SK-N-SH (cell line): ENCODE measurements around the gene TCTN2. TPM values are rescaled to one million over a fixed set of nuclear protein-coding genes. Genes with fewer than 3 reads are reported as not detected.

Source experiments
- CTCF ChIA-PET: fragments of 300-600, 350-600 bp; formaldehyde crosslinking; extraction: SDS; loops from one replicate; lab custom pipeline; 2021; lab: Yijun Ruan, JAX
- POLR2A ChIA-PET: fragments of 350-600 bp; sonication (Branson Sonifier 250); formaldehyde crosslinking; extraction: SDS; loops from one replicate; lab custom pipeline; 2020; ENCODE audit warnings: antibody characterized with exemption, inconsistent platforms; lab: Yijun Ruan, JAX
- DNase-seq: peaks from one replicate; pipeline ENCODE4 v3.0.0; 2012
- H2AFZ ChIP-seq: fragments of 200-600 bp; sonication (generic); 2 replicates; pipeline ENCODE4 v1.8.1; 2016; ENCODE audit warnings: antibody characterized with exemption, mild to moderate bottlenecking, low read depth
- H3F3A ChIP-seq: fragments of 200-600 bp; sonication (generic); replicated peaks from 2 replicates; pipeline ENCODE3; 2016; ENCODE audit warnings: antibody characterized with exemption, mild to moderate bottlenecking; ENCODE audit not compliant: insufficient read depth
- H3K27ac ChIP-seq, 2 experiments: fragments of 200-500 bp in 1 of 2; fragments of 200-600 bp in 1 of 2; sonication (Bioruptor generic) in 1 of 2; sonication (generic), shearing (Covaris generic) in 1 of 2; 2 replicates each; pipeline versions ENCODE4 v1.5.1 to v1.6.1; 2014 to 2016; ENCODE audit warnings: low read depth in 2 of 2, inconsistent platforms in 1 of 2, low read length in 1 of 2, mild to moderate bottlenecking in 1 of 2, mixed read lengths in 1 of 2
- H3K27me3 ChIP-seq: fragments of 200-600 bp; sonication (generic), shearing (Covaris generic); 2 replicates; pipeline ENCODE4 v1.6.1; 2016; ENCODE audit warnings: mixed run types; ENCODE audit not compliant: insufficient read depth
- H3K36me3 ChIP-seq, 2 experiments: fragments of 200-500 bp in 1 of 2; fragments of 200-600 bp in 1 of 2; sonication (Bioruptor generic) in 1 of 2; sonication (generic) in 1 of 2; replicated peaks in 1 of 2; 2 replicates each; pipeline versions ENCODE3 to v1.5.1; 2014 to 2016; ENCODE audit warnings: low read length in 1 of 2, mild to moderate bottlenecking in 1 of 2; ENCODE audit not compliant: insufficient read depth in 2 of 2, control insufficient read depth in 1 of 2
- H3K4me1 ChIP-seq, 2 experiments: fragments of 200-500 bp in 1 of 2; fragments of 200-600 bp in 1 of 2; sonication (Bioruptor generic) in 1 of 2; sonication (generic), shearing (Covaris generic) in 1 of 2; 2 replicates each; pipeline versions ENCODE4 v1.5.1 to v1.6.1; 2014 to 2016; ENCODE audit warnings: low read depth in 1 of 2, low read length in 1 of 2, mixed run types in 1 of 2; ENCODE audit not compliant: insufficient read depth in 2 of 2, control insufficient read depth in 1 of 2
- H3K4me2 ChIP-seq: fragments of 200-600 bp; sonication (generic), shearing (Covaris generic); 2 replicates; pipeline ENCODE4 v1.6.1; 2017; ENCODE audit warnings: mixed run types
- H3K4me3 ChIP-seq, 2 experiments: fragments of 200-500 bp in 1 of 2; fragments of 200-600 bp in 1 of 2; sonication (Bioruptor generic) in 1 of 2; sonication (generic), shearing (Covaris generic) in 1 of 2; 2 replicates each; pipeline versions ENCODE4 v1.5.1 to v1.8.1; 2014 to 2016; ENCODE audit warnings: low read depth in 2 of 2, inconsistent platforms in 1 of 2, low read length in 1 of 2, mild to moderate bottlenecking in 1 of 2, mixed read lengths in 1 of 2, moderate library complexity in 1 of 2
- H3K79me2 ChIP-seq: fragments of 200-600 bp; sonication (generic); 2 replicates; pipeline ENCODE4 v1.8.1; 2017; ENCODE audit warnings: mild to moderate bottlenecking; ENCODE audit not compliant: insufficient read depth
- H3K9ac ChIP-seq: fragments of 200-600 bp; sonication (generic); 2 replicates; pipeline ENCODE4 v1.6.1; 2017; ENCODE audit warnings: mixed run types
- H3K9me2 ChIP-seq: fragments of 200-600 bp; sonication (generic); 2 replicates; pipeline ENCODE4 v1.6.1; 2017; ENCODE audit warnings: mixed run types
- H3K9me3 ChIP-seq: fragments of 200-600 bp; sonication (generic); 2 replicates; pipeline ENCODE4 v1.6.1; 2017; ENCODE audit warnings: mixed run types, mild to moderate bottlenecking, moderate library complexity
- H4K20me1 ChIP-seq: fragments of 200-600 bp; sonication (generic); 2 replicates; pipeline ENCODE4 v1.6.1; 2017; ENCODE audit warnings: mild to moderate bottlenecking, mixed run types; ENCODE audit not compliant: insufficient read depth
- CHD2 ChIP-seq: fragments of 150-350 bp; IDR thresholded peaks from 2 replicates; pipeline ENCODE4 v1.6.1; 2018; ENCODE audit warnings: low read length; ENCODE audit not compliant: partially characterized antibody
- ELF1 ChIP-seq: IDR thresholded peaks from 2 replicates; pipeline ENCODE4 v1.4.0; 2012
- EP300 ChIP-seq, 2 experiments: IDR thresholded peaks; 2 replicates each; pipeline versions ENCODE4 v1.4.0 to v1.6.1; 2012; ENCODE audit warnings: borderline replicate concordance in 1 of 2, low read depth in 1 of 2, low read length in 1 of 2
- EZH2phosphoT487 ChIP-seq: fragments of 200-600 bp; sonication (generic); IDR thresholded peaks from 2 replicates; pipeline ENCODE4 v1.6.1; 2017; ENCODE audit warnings: low read depth, mixed run types, mild to moderate bottlenecking, antibody characterized with exemption, moderate library complexity, borderline replicate concordance
- FOSL2 ChIP-seq: IDR thresholded peaks from 2 replicates; pipeline ENCODE4 v1.4.0; 2012; ENCODE audit warnings: low read depth, mild to moderate bottlenecking, moderate library complexity, borderline replicate concordance
- FOXM1 ChIP-seq: IDR thresholded peaks from 2 replicates; pipeline ENCODE4 v1.4.0; 2012; ENCODE audit warnings: low read depth, mild to moderate bottlenecking
- MAX ChIP-seq: IDR thresholded peaks from 2 replicates; pipeline ENCODE4 v1.4.0; 2012; ENCODE audit warnings: low read depth
- MEF2A ChIP-seq: IDR thresholded peaks from 2 replicates; pipeline ENCODE4 v1.4.0; 2012; ENCODE audit warnings: low read depth, borderline replicate concordance
- PBX3 ChIP-seq: IDR thresholded peaks from 2 replicates; pipeline ENCODE4; 2012
- POLR2AphosphoS5 ChIP-seq: IDR thresholded peaks from 2 replicates; pipeline ENCODE4 v1.6.1; 2012; ENCODE audit warnings: low read depth, low read length
- RAD21 ChIP-seq: IDR thresholded peaks from 2 replicates; pipeline ENCODE4 v1.6.1; 2012; ENCODE audit warnings: mild to moderate bottlenecking, low read length
- REST ChIP-seq: IDR thresholded peaks from 2 replicates; pipeline ENCODE4 v1.6.1; 2012; ENCODE audit warnings: mild to moderate bottlenecking, low read depth, low read length, moderate library complexity
- RXRA ChIP-seq: IDR thresholded peaks from 2 replicates; pipeline ENCODE4 v1.4.0; 2012; ENCODE audit warnings: low read depth, mild to moderate bottlenecking, borderline replicate concordance
- SIN3A ChIP-seq: IDR thresholded peaks from 2 replicates; pipeline ENCODE4 v1.6.1; 2012; ENCODE audit warnings: low read depth, mild to moderate bottlenecking, low read length, moderate library complexity, borderline replicate concordance
- SMC3 ChIP-seq: IDR thresholded peaks from 2 replicates; pipeline ENCODE4 v1.6.1; 2012; ENCODE audit warnings: low read depth, low read length, improper control_type of control experiment
- TAF1 ChIP-seq: IDR thresholded peaks from 2 replicates; pipeline ENCODE4 v1.6.1; 2012; ENCODE audit warnings: low read depth, mild to moderate bottlenecking, low read length, moderate library complexity, borderline replicate concordance
- TCF12 ChIP-seq: IDR thresholded peaks from 2 replicates; pipeline ENCODE4 v1.4.0; 2012
- TEAD4 ChIP-seq: IDR thresholded peaks from 2 replicates; pipeline ENCODE4 v1.4.0; 2012; ENCODE audit warnings: mild to moderate bottlenecking, borderline replicate concordance; ENCODE audit not compliant: insufficient read depth
- USF2 ChIP-seq: fragments of 150-350 bp; IDR thresholded peaks from 2 replicates; pipeline ENCODE4 v1.6.1; 2017; ENCODE audit warnings: antibody characterized with exemption, low read length, low read depth, borderline replicate concordance
- YY1 ChIP-seq: IDR thresholded peaks from 2 replicates; pipeline ENCODE4 v1.4.0; 2012; ENCODE audit warnings: low read depth, mild to moderate bottlenecking
- ZBTB33 ChIP-seq: IDR thresholded peaks from 2 replicates; pipeline ENCODE4 v1.4.0; 2012; ENCODE audit warnings: low read depth, borderline replicate concordance
- WGBS: methylation state at CpG from one replicate; pipeline ENCODE4 v1.1.6; 2017; ENCODE audit warnings: low lambda C conversion rate; 5-methylcytosine and 5-hydroxymethylcytosine counted together
- polyA plus RNA-seq, 3 experiments: library from polyadenylated mRNA; depleted of rRNA; stranded (reverse); fragments of >200 nt; gene quantifications; 2 replicates each; pipeline ENCODE4 v1.2.3, GENCODE V29; 2012

Gene TCTN2
- polyA plus RNA-seq, 1 of the 3 experiments (the other 2 are of a cell fraction): 9.1 TPM

GRCh38 chr12:123734268-123734667 is 63.4 kb downstream of the TCTN2 start (continued):
- TF ChIP-seq MEF2A (no peak), ZBTB33 (no peak), TAF1 (no peak), CHD2 (no peak), FOSL2 (no peak)

GRCh38 chr12:123741937-123742572 is 71.1 kb downstream of the TCTN2 start:
- no peaks in the 10 kb centered on the region for H3K79me2 ChIP-seq
- no peak overlapping the region for H3K27ac ChIP-seq
- no peak overlapping the region for H3K9ac ChIP-seq
- H2AFZ ChIP-seq: no peak overlapping the region
- no peaks in the 10 kb centered on the region for H3K9me3 ChIP-seq
- no peak for TF ChIP-seq TCF12
- no peak for TF ChIP-seq PBX3
- no peak for TF ChIP-seq CHD2
- TF ChIP-seq REST: no peak
- TF ChIP-seq YY1: no peak
- TF ChIP-seq SMC3: no peak
- no peak for TF ChIP-seq ELF1
- no peak for TF ChIP-seq POLR2AphosphoS5
- TF ChIP-seq TEAD4: no peak
- TF ChIP-seq SIN3A: no peak
- no peak for TF ChIP-seq RAD21
- no peak for TF ChIP-seq MEF2A
- no peak for TF ChIP-seq FOXM1
- no peak for TF ChIP-seq MAX
- TF ChIP-seq USF2: no peak
- no peak for TF ChIP-seq EP300 (IDR thresholded peaks at IDR 0.05; ENCODE audit: borderline replicate concordance in 1 of 2, low read depth in 1 of 2, low read length in 1 of 2)
- TF ChIP-seq RXRA: no peak
- TF ChIP-seq EZH2phosphoT487: no peak
- TF ChIP-seq FOSL2: no peak
- no peak overlapping the region for H3K4me3 ChIP-seq
- POLR2A ChIA-PET: no interaction called here
- H4K20me1 ChIP-seq: no peaks in the 10 kb centered on the region
- no peaks in the 10 kb centered on the region for H3K27me3 ChIP-seq
- CTCF ChIA-PET: interaction anchor here (0.8 kb wide), 1 partner anchor 24 kb away, joined by 3 read pairs; no protein-coding TSS in a partner anchor
- DNase-seq: no peak
- H3K9me2 ChIP-seq: no peaks in the 10 kb centered on the region
- peaks cover 40 to 49% of the 10 kb centered on the region in 2 experiments for H3K36me3 ChIP-seq
- 98% methylated on average over 14 of the region's 14 CpGs for WGBS
- no peaks in the 10 kb centered on the region for H3F3A ChIP-seq
- H3K4me1 ChIP-seq: no peaks in the 10 kb centered on the region
- H3K4me2 ChIP-seq: no peak overlapping the region
